Activated T-helper 2 cell treated with anti-CD3 and anti-CD28 coated beads, Interferon-gamma antibody, Interleukin-2, Interleukin-4, amounts not matched to agents 10 μg/mL and 5 μg/mL and 100 μg/mL, durations not matched to agents 14 hours and 24 hours and 36 hours (primary cell): ENCODE measurements around the gene DCAF5. TPM values are rescaled to one million over a fixed set of nuclear protein-coding genes. Genes with fewer than 3 reads are reported as not detected.

Source experiments
- DNase-seq: peaks from one replicate; pipeline ENCODE4 v3.0.0; 2021; ENCODE audit warnings: low spot score
- H3K27ac Mint-ChIP-seq: one replicate; pipeline ENCODE4 v1.8.0; 2021; ENCODE audit warnings: mixed read lengths
- H3K27me3 Mint-ChIP-seq: one replicate; pipeline ENCODE4 v1.8.0; 2021; ENCODE audit warnings: low read depth, mixed read lengths
- H3K36me3 Mint-ChIP-seq: one replicate; pipeline ENCODE4 v1.8.0; 2021; ENCODE audit warnings: low read depth, mixed read lengths
- H3K4me1 Mint-ChIP-seq: one replicate; pipeline ENCODE4 v1.8.0; 2021; ENCODE audit warnings: low read depth, mixed read lengths
- H3K4me3 Mint-ChIP-seq: one replicate; pipeline ENCODE4 v1.8.0; 2021; ENCODE audit warnings: low read depth, mild to moderate bottlenecking, moderate library complexity, mixed read lengths
- H3K9me3 Mint-ChIP-seq: one replicate; pipeline ENCODE4 v1.8.0; 2021; ENCODE audit warnings: mixed read lengths
- intact Hi-C: fragments of 100-400 bp; cut with micrococcal nuclease; formaldehyde crosslinking; loops from one replicate; pipeline ENCODE4 v1.15.1; 2023
- total RNA-seq: library from RNA; stranded (reverse); gene quantifications from 2 replicates; pipeline ENCODE4 v1.2.3, GENCODE V29; 2022

Gene DCAF5
- total RNA-seq, 1 donor from 2014 or later: 30.4 TPM

GRCh38 chr14:69013943-69014782 is 138.8 kb downstream of the DCAF5 start:
- Mint-ChIP-seq H3K27ac (no peak overlapping the region), H3K9me3 (no peaks in the 10 kb centered on the region), H3K27me3 (peaks cover 7% of the 10 kb centered on the region), H3K36me3 (no peaks in the 10 kb centered on the region), H3K4me3 (no peak overlapping the region), H3K4me1 (peaks cover 8% of the 10 kb centered on the region)
- no peak for DNase-seq
- intact Hi-C loops: no loop called here

GRCh38 chr14:69012256-69012953 is 140.5 kb downstream of the DCAF5 start:
- Mint-ChIP-seq H3K4me1 (peaks cover 8% of the 10 kb centered on the region), H3K27ac (no peak overlapping the region), H3K9me3 (no peaks in the 10 kb centered on the region), H3K36me3 (no peaks in the 10 kb centered on the region), H3K27me3 (peaks cover 3% of the 10 kb centered on the region), H3K4me3 (no peak overlapping the region)
- intact Hi-C loops: no loop called here
- DNase-seq: no peak

GRCh38 chr14:69010648-69011047 is 142.3 kb downstream of the DCAF5 start:
- intact Hi-C loops: no loop called here
- DNase-seq: no peak
- H3K9me3 Mint-ChIP-seq: no peaks in the 10 kb centered on the region
- no peaks in the 10 kb centered on the region for H3K36me3 Mint-ChIP-seq
- H3K4me3 Mint-ChIP-seq: no peak overlapping the region
- no peaks in the 10 kb centered on the region for H3K27me3 Mint-ChIP-seq
- H3K27ac Mint-ChIP-seq: no peak overlapping the region
- H3K4me1 Mint-ChIP-seq: peaks cover 8% of the 10 kb centered on the region

DNA sequence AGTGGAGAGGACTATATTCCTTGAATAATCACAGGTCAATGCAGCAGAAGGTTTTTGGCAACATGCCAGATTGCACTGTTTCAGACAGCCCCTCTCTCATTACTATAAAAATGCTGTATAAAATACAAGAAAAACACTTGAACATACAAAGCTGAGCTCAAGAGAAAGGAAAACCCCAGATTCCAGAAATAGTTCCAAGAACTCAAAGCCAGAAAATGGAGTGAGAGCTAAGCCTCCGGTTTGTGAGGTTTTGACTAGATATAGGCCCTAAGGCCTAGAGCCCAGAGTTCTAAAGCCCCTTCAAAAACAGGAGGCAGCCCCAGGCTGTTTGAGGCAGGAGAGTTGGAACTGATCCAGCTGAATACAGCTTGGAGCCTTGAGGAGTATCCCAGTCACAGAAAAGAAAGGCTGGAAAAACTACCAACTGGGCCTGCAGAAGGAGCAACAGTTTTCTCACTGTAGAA is 144.5 kb downstream of the DCAF5 start:
- Mint-ChIP-seq H3K4me1 (peaks cover 4% of the 10 kb centered on the region), H3K9me3 (no peaks in the 10 kb centered on the region), H3K4me3 (no peak overlapping the region), H3K36me3 (no peaks in the 10 kb centered on the region), H3K27ac (no peak overlapping the region), H3K27me3 (no peaks in the 10 kb centered on the region)
- intact Hi-C loops: no loop called here
- DNase-seq: no peak

DNA sequence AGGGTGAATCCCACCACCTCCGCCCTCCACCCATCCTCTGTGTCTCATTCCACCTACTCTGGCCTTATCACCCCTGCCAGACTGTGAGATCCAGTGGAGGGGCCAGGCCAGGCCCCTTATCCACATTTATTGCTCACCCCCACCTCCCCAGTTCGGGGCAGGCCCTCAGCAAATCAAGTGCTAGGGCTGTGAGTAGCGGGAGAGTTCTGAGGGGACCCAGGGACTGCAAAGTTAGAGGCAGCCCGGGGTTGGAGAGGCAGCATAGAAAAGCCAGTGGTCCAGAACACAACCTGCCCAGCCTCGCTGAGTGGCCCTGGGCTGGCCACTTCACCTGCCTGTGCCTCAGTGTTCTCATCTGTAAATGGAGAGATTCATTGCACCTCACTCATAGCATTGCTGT is 146.6 kb downstream of the DCAF5 start:
- no peak for DNase-seq
- Mint-ChIP-seq H3K4me1 (peaks cover 5% of the 10 kb centered on the region), H3K36me3 (no peaks in the 10 kb centered on the region), H3K27ac (no peak overlapping the region), H3K9me3 (no peaks in the 10 kb centered on the region), H3K4me3 (no peak overlapping the region), H3K27me3 (no peaks in the 10 kb centered on the region)
- intact Hi-C loops: no loop called here

DNA sequence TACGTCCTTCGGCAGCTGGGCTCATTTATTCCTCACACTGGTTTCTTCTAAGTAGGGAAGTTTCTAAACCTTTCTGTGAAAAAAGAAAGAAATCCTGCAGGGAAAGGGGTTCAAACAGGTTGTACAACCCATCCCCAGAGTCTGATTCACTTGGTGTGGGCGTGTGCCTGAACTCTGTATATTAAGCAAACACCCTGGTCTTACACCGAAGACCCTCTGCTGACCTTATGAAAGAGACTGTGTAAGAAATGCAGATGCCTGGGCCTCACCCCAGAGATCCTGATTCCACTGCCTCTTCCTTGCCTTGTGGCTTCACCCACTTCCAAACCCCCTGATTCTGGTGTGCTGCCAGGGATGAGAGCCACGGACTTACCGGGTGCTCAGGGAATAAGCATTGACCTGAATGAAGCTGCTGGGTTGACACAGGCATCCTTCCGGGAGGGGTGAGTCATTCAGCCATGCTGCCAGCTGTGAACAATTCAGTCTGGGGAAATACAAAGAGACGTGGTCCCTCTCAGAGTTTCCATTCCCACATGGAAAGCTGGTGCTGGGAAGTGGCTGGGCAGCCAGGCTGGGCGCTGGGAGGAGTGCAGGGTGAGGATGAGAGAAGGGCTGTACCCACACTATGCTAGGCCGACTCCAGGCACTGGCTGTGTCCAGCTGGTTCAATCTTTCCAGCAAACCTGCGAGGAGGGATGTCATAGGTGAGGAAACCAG is 147.3 kb downstream of the DCAF5 start:
- intact Hi-C loops: no loop called here
- H3K36me3 Mint-ChIP-seq: no peaks in the 10 kb centered on the region

DNA sequence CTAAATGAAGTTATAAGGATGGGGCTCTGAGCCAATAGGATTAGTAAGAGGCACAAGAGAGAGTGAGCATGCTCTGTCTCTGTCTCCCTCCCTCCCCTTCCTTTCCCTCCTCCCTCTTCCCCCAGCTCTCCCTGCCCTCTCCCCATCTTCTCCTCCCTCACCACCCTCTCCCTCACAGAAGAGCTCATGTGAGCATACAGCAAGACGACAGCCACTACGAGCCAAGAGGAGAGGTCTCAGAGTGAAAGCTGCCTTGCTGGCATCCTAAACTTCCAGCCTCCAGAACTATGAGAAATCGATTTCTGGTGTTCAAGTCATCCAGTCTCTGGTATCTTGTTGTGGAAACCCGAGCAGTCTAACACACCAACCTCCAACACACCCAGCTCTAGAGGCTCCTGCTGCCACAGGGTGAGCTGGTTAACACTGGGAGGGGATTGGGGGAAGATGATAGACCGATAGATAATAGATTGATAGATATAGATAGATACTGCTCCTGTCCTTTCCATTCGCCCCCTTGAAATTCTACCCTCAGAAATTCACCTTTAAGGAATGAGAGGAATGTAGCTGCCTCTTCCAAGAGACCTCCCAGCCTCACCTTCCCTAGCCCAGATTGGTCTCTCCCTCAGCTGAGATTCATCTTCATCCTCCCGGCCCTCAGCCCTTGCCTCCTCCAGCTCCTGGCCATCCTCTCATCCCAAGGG is 148.0 kb downstream of the DCAF5 start:
- H3K36me3 Mint-ChIP-seq: no peaks in the 10 kb centered on the region
- no peak for DNase-seq

More for the DNA sequence above, 147.3 kb downstream of the DCAF5 start:
- no peaks in the 10 kb centered on the region for H3K9me3 Mint-ChIP-seq
- no peak overlapping the region for H3K27ac Mint-ChIP-seq
- peaks cover 2% of the 10 kb centered on the region for H3K4me1 Mint-ChIP-seq
- H3K4me3 Mint-ChIP-seq: no peak overlapping the region
- H3K27me3 Mint-ChIP-seq: no peaks in the 10 kb centered on the region
- no peak for DNase-seq

DNA sequence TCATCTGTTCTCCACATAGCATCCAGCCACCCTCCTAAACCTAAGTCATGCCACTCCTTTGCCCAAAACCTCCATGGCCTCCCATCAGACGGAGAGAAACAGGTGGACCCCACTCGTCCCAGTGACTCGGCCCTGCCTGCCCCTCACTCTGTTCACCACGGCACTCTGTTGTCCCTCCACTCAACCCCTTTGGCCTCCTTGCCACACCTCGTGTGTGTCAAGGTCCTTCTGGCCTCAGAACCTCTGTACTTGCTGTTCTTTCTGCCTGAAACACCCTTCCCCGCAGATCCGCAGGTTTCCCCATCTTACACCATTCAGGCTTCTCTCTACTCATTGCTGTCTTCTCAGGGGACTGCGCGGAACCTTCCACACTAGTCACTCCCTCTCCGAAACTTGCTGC is 149.3 kb downstream of the DCAF5 start:
- H3K4me1 Mint-ChIP-seq: peaks cover 2% of the 10 kb centered on the region
- no peaks in the 10 kb centered on the region for H3K9me3 Mint-ChIP-seq
- intact Hi-C loops: loop anchor here (5.0 kb wide), 1 partner anchor 91 kb away; no protein-coding TSS in a partner anchor
- H3K27me3 Mint-ChIP-seq: no peaks in the 10 kb centered on the region
- H3K4me3 Mint-ChIP-seq: no peak overlapping the region
- no peaks in the 10 kb centered on the region for H3K36me3 Mint-ChIP-seq
- DNase-seq: no peak
- no peak overlapping the region for H3K27ac Mint-ChIP-seq

More for the DNA sequence above, 148.0 kb downstream of the DCAF5 start:
- intact Hi-C loops: loop anchor here (5.0 kb wide), 1 partner anchor 93 kb away; no protein-coding TSS in a partner anchor
- Mint-ChIP-seq H3K4me1 (peaks cover 2% of the 10 kb centered on the region), H3K4me3 (no peak overlapping the region), H3K27me3 (no peaks in the 10 kb centered on the region), H3K9me3 (no peaks in the 10 kb centered on the region), H3K27ac (no peak overlapping the region)

GRCh38 chr14:69002069-69002468 is 150.8 kb downstream of the DCAF5 start:
- Mint-ChIP-seq H3K27ac (no peak overlapping the region), H3K9me3 (no peaks in the 10 kb centered on the region), H3K4me3 (no peak overlapping the region), H3K4me1 (peaks cover 7% of the 10 kb centered on the region), H3K27me3 (no peaks in the 10 kb centered on the region), H3K36me3 (no peaks in the 10 kb centered on the region)
- intact Hi-C loops: loop anchor here (5.0 kb wide), 1 partner anchor 90 kb away; no protein-coding TSS in a partner anchor
- DNase-seq: no peak

GRCh38 chr14:69001375-69001774 is 151.5 kb downstream of the DCAF5 start:
- Mint-ChIP-seq H3K4me3 (no peak overlapping the region), H3K36me3 (no peaks in the 10 kb centered on the region), H3K9me3 (no peaks in the 10 kb centered on the region), H3K27ac (no peak overlapping the region), H3K4me1 (peaks cover 7% of the 10 kb centered on the region), H3K27me3 (no peaks in the 10 kb centered on the region)
- no peak for DNase-seq
- intact Hi-C loops: loop anchor here (5.0 kb wide), 1 partner anchor 89 kb away; no protein-coding TSS in a partner anchor
